ENCODE data around the gene CDH20. TPM values are rescaled to one million over a fixed set of nuclear protein-coding genes. Genes with fewer than 3 reads are reported as not detected.

Gene CDH20
- total and polyA plus RNA-seq, 4 donors = 0.02 to 0.11 (median 0.07) TPM; not detected in 1

DNA sequence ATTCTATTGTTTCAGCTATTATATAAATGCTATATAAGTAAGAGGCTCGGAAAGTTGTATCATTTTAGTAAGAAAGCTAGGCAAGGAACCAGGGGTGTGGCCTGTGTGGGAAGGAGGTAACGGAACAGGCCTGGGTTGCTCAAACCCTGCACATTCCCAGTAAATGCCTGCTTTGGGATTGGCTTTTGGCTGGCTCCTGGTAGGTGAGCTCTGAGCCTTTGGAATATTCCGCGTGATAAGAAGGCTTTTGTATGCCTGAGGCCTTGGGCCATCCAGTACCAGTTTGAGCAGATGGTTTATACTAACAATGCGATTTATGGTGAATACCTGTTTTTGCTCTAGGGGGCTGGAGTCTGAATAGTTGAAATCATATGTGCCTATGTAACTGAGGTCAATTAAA is 42.6 kb upstream of the CDH20 start:
- Histone ChIP-seq H3K27ac (ENCODE audit: low read depth in 1 of 2, low read length in 1 of 2) (no peak overlapping the region), H3K9ac (ENCODE audit: insufficient read depth in 1 of 2, low read length in 2 of 2) (no peak overlapping the region), H3K9me3 (ENCODE audit: control insufficient read depth in 4 of 4, insufficient read depth in 3 of 4, low read length in 3 of 4) (peaks cover 0 to 4% (median 0%) of the 10 kb centered on the region in 4 donors), H3K4me1 (ENCODE audit: control insufficient read depth in 5 of 5, insufficient read depth in 5 of 5, low read length in 5 of 5) (no peaks in the 10 kb centered on the region), H3K36me3 (ENCODE audit: control insufficient read depth in 4 of 4, insufficient read depth in 4 of 4, low read length in 4 of 4) (no peaks in the 10 kb centered on the region), H3K27me3 (ENCODE audit: control insufficient read depth in 3 of 3, insufficient read depth in 3 of 3, low read length in 2 of 3) (no peaks in the 10 kb centered on the region), H3K4me3 (no peak overlapping the region)
- no peak for DNase-seq
- ATAC-seq (ENCODE audit: insufficient read depth, low FRiP score) = no peak
- WGBS, 2 donors = 86 to 93% methylated on average over 5 of the region's 5 CpGs
- TF ChIP-seq, protein P1, sequence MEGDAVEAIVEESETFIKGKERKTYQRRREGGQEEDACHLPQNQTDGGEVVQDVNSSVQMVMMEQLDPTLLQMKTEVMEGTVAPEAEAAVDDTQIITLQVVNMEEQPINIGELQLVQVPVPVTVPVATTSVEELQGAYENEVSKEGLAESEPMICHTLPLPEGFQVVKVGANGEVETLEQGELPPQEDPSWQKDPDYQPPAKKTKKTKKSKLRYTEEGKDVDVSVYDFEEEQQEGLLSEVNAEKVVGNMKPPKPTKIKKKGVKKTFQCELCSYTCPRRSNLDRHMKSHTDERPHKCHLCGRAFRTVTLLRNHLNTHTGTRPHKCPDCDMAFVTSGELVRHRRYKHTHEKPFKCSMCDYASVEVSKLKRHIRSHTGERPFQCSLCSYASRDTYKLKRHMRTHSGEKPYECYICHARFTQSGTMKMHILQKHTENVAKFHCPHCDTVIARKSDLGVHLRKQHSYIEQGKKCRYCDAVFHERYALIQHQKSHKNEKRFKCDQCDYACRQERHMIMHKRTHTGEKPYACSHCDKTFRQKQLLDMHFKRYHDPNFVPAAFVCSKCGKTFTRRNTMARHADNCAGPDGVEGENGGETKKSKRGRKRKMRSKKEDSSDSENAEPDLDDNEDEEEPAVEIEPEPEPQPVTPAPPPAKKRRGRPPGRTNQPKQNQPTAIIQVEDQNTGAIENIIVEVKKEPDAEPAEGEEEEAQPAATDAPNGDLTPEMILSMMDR (IDR thresholded peaks at IDR 0.05; ENCODE audit: control extremely low read depth, extremely low read depth) = no peak

DNA sequence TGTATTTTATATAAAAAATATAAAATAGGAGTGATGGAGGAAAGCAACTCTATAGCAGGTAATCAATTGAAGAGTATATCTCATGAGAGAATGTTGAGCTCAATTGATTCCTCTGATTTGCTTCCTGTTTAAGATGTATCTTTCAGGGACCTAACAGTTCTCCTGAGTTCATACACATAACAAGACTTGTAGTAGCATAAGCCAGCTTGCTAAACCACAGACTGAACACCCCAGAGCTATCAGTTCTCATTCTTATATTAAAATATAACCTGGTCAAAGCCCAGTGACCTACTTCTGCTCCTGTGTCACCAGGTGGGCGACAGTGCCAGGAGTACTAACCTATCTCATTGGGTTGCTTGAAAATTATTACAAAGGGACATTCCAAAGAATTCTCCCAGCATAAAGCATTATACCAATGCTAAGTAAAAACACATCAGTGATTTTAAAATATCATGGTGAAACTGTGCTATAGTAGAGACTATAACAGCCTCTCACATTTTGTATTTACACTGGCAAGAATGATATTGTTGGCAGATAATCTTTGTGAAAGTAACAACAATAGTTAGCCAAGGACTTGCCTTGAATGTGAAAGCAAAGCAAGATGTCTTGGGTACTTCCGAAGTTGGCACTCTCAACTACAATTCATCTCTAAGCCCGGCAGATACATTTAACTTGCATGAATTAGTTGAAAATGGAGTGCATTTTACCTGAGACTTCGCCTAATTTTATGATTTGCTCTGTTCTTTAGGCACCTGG is 40.8 kb upstream of the CDH20 start:
- H3K36me3 ChIP-seq (ENCODE audit: control insufficient read depth in 4 of 4, insufficient read depth in 4 of 4, low read length in 4 of 4) = no peaks in the 10 kb centered on the region
- DNase-seq = no peak
- 84 to 87% methylated on average over 4 of the region's 4 CpGs for WGBS, 2 donors
- no peak for ATAC-seq (ENCODE audit: insufficient read depth, low FRiP score)
- no peak overlapping the region for H3K4me3 ChIP-seq
- peaks cover 0 to 4% (median 0%) of the 10 kb centered on the region in 4 donors for H3K9me3 ChIP-seq (ENCODE audit: control insufficient read depth in 4 of 4, insufficient read depth in 3 of 4, low read length in 3 of 4)
- no peaks in the 10 kb centered on the region for H3K27me3 ChIP-seq (ENCODE audit: control insufficient read depth in 3 of 3, insufficient read depth in 3 of 3, low read length in 2 of 3)
- TF ChIP-seq, protein P1 (IDR thresholded peaks at IDR 0.05; ENCODE audit: control extremely low read depth, extremely low read depth) = no peak
- H3K9ac ChIP-seq (ENCODE audit: insufficient read depth in 1 of 2, low read length in 2 of 2) = no peak overlapping the region
- H3K4me1 ChIP-seq (ENCODE audit: control insufficient read depth in 5 of 5, insufficient read depth in 5 of 5, low read length in 5 of 5) = no peaks in the 10 kb centered on the region
- H3K27ac ChIP-seq (ENCODE audit: low read depth in 1 of 2, low read length in 1 of 2) = no peak overlapping the region

DNA sequence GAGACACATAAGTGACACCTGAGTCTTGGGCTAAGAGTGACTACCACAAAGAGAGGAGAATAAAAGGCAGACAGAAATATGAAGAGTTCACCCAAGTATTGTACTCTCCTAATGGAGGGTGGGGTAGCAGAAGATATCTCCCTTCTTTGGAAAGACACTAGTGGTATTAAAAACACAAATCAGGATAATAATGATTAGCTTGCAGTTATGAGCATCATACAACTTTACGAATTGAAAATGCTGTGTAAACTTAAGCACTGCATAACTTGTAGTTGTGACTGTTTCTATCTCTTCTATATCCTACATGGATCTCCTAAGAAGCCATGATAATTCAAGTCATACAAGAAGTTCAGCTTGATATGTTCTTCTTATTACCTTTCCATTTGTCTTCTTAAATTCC is 38.1 kb upstream of the CDH20 start:
- WGBS, 2 donors = 96% methylated on average over 1 of the region's 1 CpG
- no peak for ATAC-seq (ENCODE audit: insufficient read depth, low FRiP score)
- TF ChIP-seq, protein P1 (IDR thresholded peaks at IDR 0.05; ENCODE audit: control extremely low read depth, extremely low read depth) = no peak
- Histone ChIP-seq H3K27me3 (ENCODE audit: control insufficient read depth in 3 of 3, insufficient read depth in 3 of 3, low read length in 2 of 3) (no peaks in the 10 kb centered on the region), H3K4me1 (ENCODE audit: control insufficient read depth in 5 of 5, insufficient read depth in 5 of 5, low read length in 5 of 5) (no peaks in the 10 kb centered on the region), H3K36me3 (ENCODE audit: control insufficient read depth in 4 of 4, insufficient read depth in 4 of 4, low read length in 4 of 4) (no peaks in the 10 kb centered on the region), H3K4me3 (no peak overlapping the region), H3K9me3 (ENCODE audit: control insufficient read depth in 4 of 4, insufficient read depth in 3 of 4, low read length in 3 of 4) (peaks cover 0 to 4% (median 0%) of the 10 kb centered on the region in 4 donors), H3K9ac (ENCODE audit: insufficient read depth in 1 of 2, low read length in 2 of 2) (no peak overlapping the region), H3K27ac (ENCODE audit: low read depth in 1 of 2, low read length in 1 of 2) (no peak overlapping the region)
- DNase-seq = no peak

All from lung (tissue), 12 donors.